Measurements from ENCODE around the gene FXR2.
A peak's percentile ranks its signal among the peaks of the same experiment; 100 is the strongest.
"Not testable (repeated sequence)": the region's sequence is repeated elsewhere in the genome, so short reads cannot be mapped to it uniquely, and the experiment has no call there.

Gene FXR2

DNA sequence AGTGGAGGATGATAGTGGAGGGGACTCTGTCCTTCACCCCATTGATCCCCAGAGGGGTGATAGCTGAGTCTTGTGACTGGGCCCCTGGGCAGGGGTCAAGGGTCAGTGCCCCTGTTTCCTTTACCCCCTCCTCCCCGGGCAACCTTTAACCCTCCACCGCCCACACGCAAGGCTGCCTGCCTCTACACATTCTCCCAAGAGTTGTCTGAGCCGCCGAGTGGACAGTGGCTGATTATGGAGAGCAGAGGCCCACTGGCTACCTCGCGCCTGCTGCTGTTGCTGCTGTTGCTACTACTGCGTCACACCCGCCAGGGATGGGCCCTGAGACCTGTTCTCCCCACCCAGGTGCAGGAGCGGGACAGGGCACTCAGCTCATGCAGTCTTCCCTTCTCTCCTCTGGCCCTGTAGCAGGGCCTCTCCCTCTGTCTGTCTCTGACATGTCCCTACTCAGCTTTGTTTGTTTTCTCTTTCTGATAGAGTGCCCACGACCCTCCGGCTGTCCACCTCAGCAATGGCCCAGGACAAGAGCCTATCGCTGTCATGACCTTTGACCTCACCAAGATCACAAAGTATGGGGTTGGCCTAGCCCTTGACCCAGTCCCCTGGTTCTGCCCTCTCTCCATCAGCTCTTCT lies 15.4 kb upstream of the FXR2 start, which contains the start of gene SHBG:
SHBG (plus strand) TSS at position 197 of the 633 bp plus-strand sequence; CDS start at position 235, 38 bp downstream.
- DNase-seq (ENCODE audit: low spot score): no peak

DNA sequence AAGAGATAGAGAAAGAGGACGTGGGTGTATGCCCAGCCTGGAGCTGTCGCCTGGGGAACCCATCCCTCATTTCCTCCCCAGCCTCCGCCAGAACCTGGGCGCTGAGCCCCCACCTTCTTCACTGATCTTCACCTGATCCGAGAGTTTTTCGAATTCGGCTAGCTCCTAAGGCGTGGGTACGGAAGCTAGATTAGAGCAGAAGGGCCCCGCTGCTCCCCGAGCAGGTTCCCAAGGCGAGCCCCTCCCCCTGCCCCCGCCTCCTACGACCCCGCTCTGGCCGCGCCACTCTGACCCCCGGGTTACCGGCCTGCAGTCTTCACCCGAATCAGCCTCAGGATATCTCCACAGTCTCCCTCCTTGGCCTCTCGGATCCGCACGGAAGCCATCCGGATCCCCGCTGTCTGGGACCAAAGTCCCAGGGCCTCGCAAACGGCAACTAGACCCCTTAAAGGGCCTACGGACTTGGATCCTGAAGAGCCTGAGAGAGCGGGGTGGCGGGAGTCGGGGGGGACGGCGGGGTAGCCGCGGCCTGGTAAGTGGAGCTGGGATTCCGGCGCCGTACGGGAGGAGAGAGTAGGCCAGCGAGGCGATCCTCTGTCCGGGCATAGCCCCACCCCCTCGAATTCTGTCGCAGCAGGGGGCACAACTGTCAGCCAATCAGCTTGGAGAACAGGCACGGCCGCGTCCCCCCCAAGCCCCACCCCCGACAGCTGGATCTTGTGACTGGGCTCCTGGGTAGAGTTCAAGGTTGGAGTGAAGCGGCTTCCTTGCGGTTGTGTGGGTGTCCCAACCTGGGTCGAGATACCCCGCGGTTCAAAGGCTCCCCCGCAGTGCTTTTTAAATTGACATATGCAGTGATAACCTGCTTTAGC lies 12.8 kb upstream of the FXR2 start, which contains the start of gene SAT2:
SAT2 (minus strand) TSS at position 572 of the 872 bp plus-strand sequence; CDS start at position 386, 186 bp downstream.
- DNase-seq (ENCODE audit: low spot score): peak; percentile 96

- DNase-seq (ENCODE audit: low spot score): no peak
Measured at GRCh38 chr17:7626956-7627249, 12.2 kb upstream of the FXR2 start.

- DNase-seq (ENCODE audit: low spot score): peak; percentile 45
Measured at GRCh38 chr17:7626307-7626706, 11.6 kb upstream of the FXR2 start.

- not testable (repeated sequence) for DNase-seq (ENCODE audit: low spot score)
Measured at GRCh38 chr17:7625749-7626148, 11.1 kb upstream of the FXR2 start.

DNA sequence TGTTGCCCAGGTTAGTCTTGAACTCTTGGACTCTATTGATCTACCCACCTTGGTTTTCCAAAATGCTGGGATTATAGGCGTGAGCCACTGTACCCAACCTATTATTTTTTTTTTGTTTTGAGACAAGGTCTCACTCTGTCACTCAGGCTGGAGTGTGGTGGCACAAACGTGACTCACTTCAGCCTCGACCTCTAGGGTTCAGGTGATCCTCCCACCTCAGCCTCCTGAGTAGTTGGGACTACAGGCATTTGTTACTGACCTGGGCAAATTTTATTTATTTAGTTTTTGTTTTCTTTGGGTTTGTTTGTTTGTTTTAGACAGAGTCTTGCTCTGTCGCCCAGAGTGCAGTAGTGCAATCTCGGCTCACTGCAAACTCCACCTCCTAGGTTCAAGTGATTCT lies 9.0 kb upstream of the FXR2 start:
- DNase-seq (ENCODE audit: low spot score): no peak

DNA sequence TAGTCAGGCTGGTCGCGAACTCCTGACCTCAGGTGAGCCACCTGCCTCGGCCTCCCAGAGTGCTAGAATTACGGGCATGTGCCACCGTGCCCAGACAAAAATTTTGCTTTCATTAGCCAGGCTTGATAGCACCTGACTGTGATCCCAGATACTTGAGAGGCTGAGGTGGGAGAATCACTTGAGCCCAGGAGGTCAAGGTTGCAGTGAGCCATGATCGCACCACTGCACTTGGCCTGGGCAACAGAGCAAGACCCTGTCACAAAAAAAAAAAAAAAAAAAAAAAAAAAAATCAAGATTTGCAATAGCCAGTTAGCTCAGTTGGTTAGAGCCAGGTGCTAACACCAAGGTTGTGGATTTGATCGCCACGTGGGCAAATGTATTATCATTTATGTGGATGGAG lies 6.1 kb upstream of the FXR2 start:
- DNase-seq (ENCODE audit: low spot score): no peak

GRCh38 chr17:7618608-7619007 lies 3.9 kb upstream of the FXR2 start:
- DNase-seq (ENCODE audit: low spot score): no peak

GRCh38 chr17:7615265-7615747 lies 609 bp upstream of the FXR2 start:
- no peak for DNase-seq (ENCODE audit: low spot score)

GRCh38 chr17:7613769-7614424 lies 800 bp downstream of the FXR2 start:
- DNase-seq (ENCODE audit: low spot score): no peak

GRCh38 chr17:7612294-7612640 lies 2.4 kb downstream of the FXR2 start:
- DNase-seq (ENCODE audit: low spot score): no peak

- DNase-seq (ENCODE audit: low spot score): no peak
Measured at GRCh38 chr17:7611635-7612293, 2.9 kb downstream of the FXR2 start.

DNA sequence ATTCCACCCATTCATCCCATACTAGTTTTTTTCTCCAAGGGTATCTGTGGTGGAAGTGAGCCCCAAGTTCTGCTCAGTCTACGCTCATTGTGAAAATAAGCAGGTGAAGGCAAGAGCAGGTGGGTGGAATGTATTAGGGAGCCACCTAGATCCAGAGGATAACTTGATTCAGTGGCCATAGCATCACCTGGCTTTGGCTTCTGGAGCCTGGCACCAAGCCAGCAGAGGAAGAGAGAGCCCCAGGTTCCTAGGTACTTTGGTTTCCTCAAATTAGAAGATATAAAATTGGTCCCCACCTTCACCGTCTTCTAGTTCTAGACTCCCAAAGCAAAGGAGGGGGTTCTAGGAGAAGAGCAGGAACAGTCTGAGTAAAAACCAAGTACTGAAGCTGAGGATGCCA lies 4.1 kb downstream of the FXR2 start:
- DNase-seq (ENCODE audit: low spot score): no peak

DNA sequence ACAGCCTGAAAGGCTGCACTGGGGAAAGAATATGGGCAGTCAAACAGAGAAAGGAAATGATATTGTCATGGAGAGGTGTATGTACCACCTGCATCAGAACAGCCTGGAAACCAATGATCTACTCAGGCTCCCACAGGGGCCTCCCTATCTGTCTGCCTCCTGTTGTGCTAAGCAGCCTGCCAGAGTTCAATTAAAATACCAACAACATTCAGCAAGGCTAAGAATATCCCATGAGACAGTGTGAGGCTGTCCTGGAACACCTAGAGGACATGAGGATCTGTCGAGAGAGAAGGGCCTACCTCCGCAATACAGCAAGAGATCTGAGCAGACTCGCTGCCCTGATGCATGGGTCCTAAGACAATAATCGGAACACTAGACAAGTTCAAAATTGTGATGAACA lies 8.4 kb downstream of the FXR2 start:
- DNase-seq (ENCODE audit: low spot score): no peak

- DNase-seq (ENCODE audit: low spot score): not testable (repeated sequence)
Measured at GRCh38 chr17:7597561-7597960, 17.1 kb downstream of the FXR2 start.

DNA sequence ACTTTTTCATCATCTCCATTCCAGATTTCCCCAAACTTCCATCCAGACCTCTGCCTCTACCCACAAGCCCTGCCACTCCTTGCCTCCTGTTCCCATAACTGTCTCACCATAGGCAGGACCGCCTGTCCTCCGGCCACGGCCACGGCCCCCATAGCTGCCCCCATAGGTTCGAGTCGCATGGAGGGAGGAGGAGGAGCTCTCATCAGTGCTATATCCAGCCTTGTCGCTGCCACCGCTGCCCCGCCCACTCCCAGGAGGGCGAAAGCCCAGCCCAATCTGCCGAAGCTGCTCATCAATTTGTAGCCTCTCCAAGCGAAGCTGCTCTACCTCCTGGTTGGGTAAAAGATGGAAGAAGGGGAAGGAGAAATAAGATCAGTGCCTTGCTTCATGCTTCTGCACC lies 21.4 kb downstream of the FXR2 start:
- DNase-seq (ENCODE audit: low spot score): no peak

DNA sequence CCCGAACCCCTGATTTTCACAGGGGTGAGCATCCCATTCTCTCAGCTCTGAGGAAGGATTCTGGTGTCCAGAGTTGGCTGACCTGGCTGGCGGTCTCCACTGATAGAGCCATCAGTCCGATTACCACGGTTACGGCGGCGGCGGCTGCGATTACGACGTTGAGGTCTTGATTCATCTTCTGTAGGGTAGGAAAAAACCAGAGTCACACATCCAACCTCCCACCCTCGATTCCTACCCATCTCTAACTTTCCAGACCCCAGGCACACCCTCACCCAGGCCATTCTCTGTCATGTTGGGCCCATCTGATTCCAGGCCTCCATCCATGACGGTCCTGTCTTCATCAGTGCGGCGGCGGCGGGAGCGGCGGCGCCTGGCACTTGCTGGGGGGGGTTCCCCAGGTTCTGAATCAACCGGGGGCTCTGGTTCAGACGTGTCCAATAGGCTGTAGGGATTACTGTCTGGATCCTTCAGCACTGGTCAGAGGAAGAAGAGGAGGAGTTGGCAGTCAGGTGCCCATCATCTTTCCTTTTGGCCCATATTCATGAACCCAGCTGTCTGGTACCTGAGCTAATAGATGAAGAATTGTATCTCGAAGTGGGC lies 22.2 kb downstream of the FXR2 start:
- no peak for DNase-seq (ENCODE audit: low spot score)

DNA sequence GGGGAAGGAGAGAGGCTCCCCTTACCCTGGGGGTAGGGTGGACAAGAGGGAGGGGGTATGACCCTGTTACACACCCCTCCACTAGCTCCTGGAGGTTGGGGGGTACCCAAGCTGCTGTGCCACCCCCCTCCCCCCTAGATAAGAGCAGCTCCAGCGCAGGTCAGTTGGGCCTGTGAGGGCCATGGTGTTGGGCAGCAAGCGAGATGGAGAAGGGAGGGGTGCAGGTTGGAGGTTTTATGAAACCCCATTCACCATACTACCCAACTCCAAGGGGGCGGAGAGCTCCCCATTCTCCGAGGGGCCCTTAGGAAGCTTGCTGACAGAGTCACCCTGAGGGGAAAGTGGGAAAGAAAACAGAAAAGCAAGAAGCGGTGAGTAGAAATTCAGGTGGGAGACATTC lies 23.1 kb downstream of the FXR2 start:
- DNase-seq (ENCODE audit: low spot score): no peak

GRCh38 chr17:7590743-7591142 lies 24.0 kb downstream of the FXR2 start:
- no peak for DNase-seq (ENCODE audit: low spot score)

- DNase-seq (ENCODE audit: low spot score): no peak
Measured at GRCh38 chr17:7589891-7590691, 24.6 kb downstream of the FXR2 start, which contains the start of gene SOX15. Gene SOX15, minus strand, starts transcription at chr17:7590094. Its CDS starts 418 bp downstream, at chr17:7589676.

Data from globus pallidus (tissue), 1 donor.